Central memory CD4-positive, alpha-beta T cell (primary cell): ENCODE measurements around the gene FBXW4.
"Not testable (repeated sequence)": the region's sequence is repeated elsewhere in the genome, so short reads cannot be mapped to it uniquely, and the experiment has no call there.

Source experiments
- DNase-seq: peaks from one replicate; pipeline ENCODE4 v3.0.0; 2022

The FBXW4 gene

GRCh38 chr10:101615525-101616116 is 79.3 kb downstream of the FBXW4 start:
- DNase-seq = no peak

- no peak for DNase-seq
Measured at GRCh38 chr10:101614663-101615524, 80.1 kb downstream of the FBXW4 start.

- no peak for DNase-seq
Measured at GRCh38 chr10:101613646-101614045, 81.3 kb downstream of the FBXW4 start.

- no peak for DNase-seq
Measured at GRCh38 chr10:101612872-101613271, 82.1 kb downstream of the FBXW4 start.

- DNase-seq = no peak
Measured at GRCh38 chr10:101612086-101612485, 82.9 kb downstream of the FBXW4 start.

- no peak for DNase-seq
Measured at GRCh38 chr10:101611096-101611905, 83.7 kb downstream of the FBXW4 start.

GRCh38 chr10:101609481-101609880 is 85.5 kb downstream of the FBXW4 start:
- no peak for DNase-seq

GRCh38 chr10:101607124-101607523 is 87.8 kb downstream of the FBXW4 start:
- DNase-seq = no peak

- peak; percentile 31 for DNase-seq
Measured at GRCh38 chr10:101602761-101603398, 92.1 kb downstream of the FBXW4 start.

GRCh38 chr10:101601541-101601940 is 93.4 kb downstream of the FBXW4 start:
- DNase-seq = no peak

GRCh38 chr10:101597091-101597900 is 97.7 kb downstream of the FBXW4 start:
- DNase-seq = no peak

- no peak for DNase-seq
Measured at GRCh38 chr10:101595591-101596433, 99.2 kb downstream of the FBXW4 start.

- DNase-seq = not testable (repeated sequence)
Measured at GRCh38 chr10:101593331-101593730, 101.6 kb downstream of the FBXW4 start.

GRCh38 chr10:101588879-101589278 is 106.1 kb downstream of the FBXW4 start:
- DNase-seq = no peak

- DNase-seq = peak; percentile 77
Measured at GRCh38 chr10:101587725-101588653, 107.0 kb downstream of the FBXW4 start, which contains the start of the genes DPCD and POLL. DPCD (plus strand) TSS chr10:101588321; CDS start chr10:101588337, 16 bp downstream. POLL (minus strand) TSS chr10:101588257; CDS start chr10:101587360, 897 bp downstream.

- DNase-seq = no peak
Measured at GRCh38 chr10:101585841-101586240, 109.1 kb downstream of the FBXW4 start.

- DNase-seq = no peak
Measured at GRCh38 chr10:101580486-101581399, 114.2 kb downstream of the FBXW4 start.

GRCh38 chr10:101579516-101579870 is 115.5 kb downstream of the FBXW4 start:
- DNase-seq = no peak
